Measurements from ENCODE around the gene NCAM2. TPM values are rescaled to one million over a fixed set of nuclear protein-coding genes. Genes with fewer than 3 reads are reported as not detected.

NCAM2 gene
- total RNA-seq, 1 donor from 2014 or later, result 22.6 TPM

DNA sequence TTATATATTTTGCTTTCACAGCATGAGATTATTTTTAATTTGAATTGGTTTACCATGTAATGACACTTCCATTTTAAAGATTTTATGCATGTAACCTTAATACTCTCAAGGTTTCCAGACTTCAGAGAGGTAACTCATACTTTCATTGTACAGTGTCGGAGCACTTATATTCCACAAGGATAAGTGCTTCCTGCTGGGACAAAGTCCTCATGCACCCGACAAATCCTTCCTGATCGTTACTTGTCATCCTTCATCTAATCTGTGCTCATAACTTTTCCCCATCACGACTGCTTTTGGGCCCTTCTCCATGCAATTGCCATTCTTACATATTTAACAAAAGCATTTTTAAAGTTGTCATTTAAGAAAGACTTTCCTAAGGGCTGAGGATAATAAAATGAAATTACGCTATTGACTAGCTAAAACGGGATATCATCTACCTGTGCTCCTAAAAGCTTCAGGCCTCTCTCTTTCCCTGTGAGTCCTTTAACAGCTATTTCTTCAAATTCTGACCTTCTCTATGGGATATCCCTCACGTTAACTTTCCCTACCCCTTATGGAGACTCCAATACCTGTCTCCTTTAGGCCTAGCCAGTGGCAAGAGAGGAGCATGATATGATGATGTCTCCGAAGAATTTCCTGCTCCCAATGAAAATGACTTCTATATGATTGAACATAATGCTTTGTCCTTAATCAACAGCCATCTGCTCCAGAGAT lies 59.3 kb downstream of the NCAM2 start:
- no peak for TF ChIP-seq CTCF (conservative IDR thresholded peaks at IDR 0.05)
- H3K27ac Mint-ChIP-seq, result no peak overlapping the region
- H3K27me3 Mint-ChIP-seq, result no peaks in the 10 kb centered on the region
- no peak overlapping the region for H3K4me3 Mint-ChIP-seq
- H3K4me1 Mint-ChIP-seq (ENCODE audit: unreplicated experiment), result no peaks in the 10 kb centered on the region
- no peaks in the 10 kb centered on the region for H3K9me3 Mint-ChIP-seq
- no peak for DNase-seq (ENCODE audit: extremely low spot score, unreplicated experiment)
- H3K36me3 Mint-ChIP-seq, result no peaks in the 10 kb centered on the region

DNA sequence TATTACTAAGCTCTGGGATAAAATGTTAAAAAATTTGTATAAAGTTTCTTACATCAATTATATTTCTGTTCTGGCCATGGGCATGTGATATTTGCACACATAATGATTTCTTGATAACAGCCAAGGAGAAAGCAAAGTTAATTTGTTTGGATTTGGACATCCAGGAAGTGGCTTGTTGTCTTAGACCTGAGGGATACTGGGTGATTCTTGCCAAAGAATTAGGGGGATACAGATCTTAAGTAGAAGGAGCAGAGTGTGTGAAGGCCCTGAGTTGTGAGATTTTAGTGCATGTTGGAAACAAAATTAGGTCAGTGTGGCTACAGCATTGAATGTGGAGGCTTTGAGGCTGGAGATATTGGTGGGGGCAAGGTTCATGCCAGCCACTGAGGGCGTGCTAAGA lies 65.6 kb downstream of the NCAM2 start:
- Mint-ChIP-seq H3K36me3 (no peaks in the 10 kb centered on the region), H3K9me3 (no peaks in the 10 kb centered on the region), H3K27ac (no peak overlapping the region), H3K27me3 (no peaks in the 10 kb centered on the region), H3K4me1 (ENCODE audit: unreplicated experiment) (peaks cover 8% of the 10 kb centered on the region), H3K4me3 (no peak overlapping the region)
- DNase-seq (ENCODE audit: extremely low spot score, unreplicated experiment), result no peak
- no peak for TF ChIP-seq CTCF (conservative IDR thresholded peaks at IDR 0.05)

- no peak for TF ChIP-seq CTCF (conservative IDR thresholded peaks at IDR 0.05)
- H3K27ac Mint-ChIP-seq, result no peak overlapping the region
- H3K27me3 Mint-ChIP-seq, result no peaks in the 10 kb centered on the region
- H3K36me3 Mint-ChIP-seq, result no peaks in the 10 kb centered on the region
- no peak overlapping the region for H3K4me3 Mint-ChIP-seq
- no peak for DNase-seq (ENCODE audit: extremely low spot score, unreplicated experiment)
- no peaks in the 10 kb centered on the region for H3K9me3 Mint-ChIP-seq
- H3K4me1 Mint-ChIP-seq (ENCODE audit: unreplicated experiment), result peaks cover 8% of the 10 kb centered on the region
Observed at GRCh38 chr21:21064353-21064752, 66.1 kb downstream of the NCAM2 start.

- H3K9me3 Mint-ChIP-seq, result no peaks in the 10 kb centered on the region
- DNase-seq (ENCODE audit: extremely low spot score, unreplicated experiment), result no peak
- no peaks in the 10 kb centered on the region for H3K27me3 Mint-ChIP-seq
- TF ChIP-seq CTCF (conservative IDR thresholded peaks at IDR 0.05), result no peak
- no peak overlapping the region for H3K27ac Mint-ChIP-seq
- H3K36me3 Mint-ChIP-seq, result no peaks in the 10 kb centered on the region
- H3K4me1 Mint-ChIP-seq (ENCODE audit: unreplicated experiment), result peaks cover 8% of the 10 kb centered on the region
- H3K4me3 Mint-ChIP-seq, result no peak overlapping the region
Observed at GRCh38 chr21:21067375-21067774, 69.2 kb downstream of the NCAM2 start.

GRCh38 chr21:21074305-21074704 lies 76.1 kb downstream of the NCAM2 start:
- Mint-ChIP-seq H3K36me3 (no peaks in the 10 kb centered on the region), H3K27ac (no peak overlapping the region), H3K27me3 (no peaks in the 10 kb centered on the region), H3K4me1 (ENCODE audit: unreplicated experiment) (peaks cover 6% of the 10 kb centered on the region), H3K9me3 (no peaks in the 10 kb centered on the region), H3K4me3 (no peak overlapping the region)
- no peak for DNase-seq (ENCODE audit: extremely low spot score, unreplicated experiment)
- TF ChIP-seq CTCF (conservative IDR thresholded peaks at IDR 0.05), result no peak

All from type B pancreatic cell (in vitro differentiated cells).